HG02973 (cell line): Measurements from ENCODE around the gene DSP.

Experiments used
- ATAC-seq: cut with Tn5 transposase; IDR thresholded peaks from one replicate; pipeline ENCODE4 v1.9.1; 2021; ENCODE audit warnings: moderate library complexity; ENCODE audit not compliant: unreplicated experiment

DSP gene

DNA sequence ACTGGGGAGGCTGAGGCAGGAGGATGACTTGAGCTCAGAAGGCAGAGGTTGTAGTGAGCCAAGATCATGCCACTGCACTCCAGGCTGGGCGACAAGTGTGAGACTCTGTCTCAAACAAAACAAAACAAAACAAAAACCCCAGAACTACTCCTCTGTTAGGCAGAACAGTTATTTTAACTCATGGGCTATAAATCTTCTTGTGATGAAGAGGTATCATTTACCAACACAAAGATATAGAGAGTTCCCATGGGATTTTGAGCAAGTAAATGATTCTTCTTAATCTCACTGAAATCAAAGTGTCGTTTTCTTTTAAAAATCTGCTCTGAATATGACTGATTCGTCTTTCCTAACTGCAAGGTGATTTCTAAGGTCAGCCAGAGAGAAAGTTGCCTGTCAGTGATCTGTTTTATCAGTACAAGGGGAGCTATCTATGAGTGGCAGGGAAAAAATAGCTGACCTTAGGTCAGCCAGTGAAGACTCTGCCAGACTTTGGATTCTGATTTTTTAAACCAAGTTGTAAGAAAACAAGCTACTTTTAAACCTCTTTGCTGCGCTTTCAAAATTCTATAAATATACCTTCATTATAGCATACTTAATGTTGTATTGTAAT, 3.8 kb upstream of the DSP start:
- ATAC-seq, result no peak

DNA sequence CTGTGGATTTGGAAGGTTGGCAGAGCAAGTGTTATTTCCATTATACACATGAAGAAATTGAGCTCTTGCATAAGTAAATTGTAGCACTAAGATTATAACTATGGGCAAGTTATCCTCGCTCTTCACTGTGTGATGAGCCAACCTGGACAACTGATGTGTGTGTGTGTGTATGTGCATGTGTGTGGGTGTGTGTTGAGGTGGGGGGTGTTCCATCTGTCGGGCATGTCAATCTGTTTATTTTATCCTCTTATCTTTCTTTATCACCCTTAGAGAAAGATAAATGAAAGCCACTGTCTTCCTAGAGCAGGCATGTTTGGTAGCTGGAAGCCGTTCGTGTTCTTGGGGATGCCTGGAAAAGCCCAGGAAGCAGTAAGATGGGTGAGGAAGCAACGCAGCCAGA, 3.0 kb upstream of the DSP start:
- no peak for ATAC-seq

DNA sequence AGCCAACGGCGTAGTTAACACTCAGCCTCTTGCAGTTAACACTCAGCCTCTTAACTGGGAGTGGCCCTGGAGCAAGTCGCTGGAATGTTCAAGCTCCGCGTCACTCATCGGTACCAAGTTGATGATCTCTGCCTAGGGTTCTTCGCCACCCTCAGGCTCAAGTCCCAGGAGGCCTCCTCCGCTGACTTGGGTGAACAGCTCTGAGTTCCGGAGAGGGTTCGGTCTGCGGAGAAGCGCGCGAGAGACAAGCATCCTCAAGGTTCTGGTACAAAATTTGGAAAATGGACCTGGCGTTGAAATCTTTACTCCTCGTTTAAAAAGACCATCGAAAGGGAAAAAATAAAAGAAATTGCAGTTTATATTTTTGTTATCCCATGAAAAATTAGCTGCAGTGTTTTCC, 876 bp upstream of the DSP start:
- no peak for ATAC-seq

DNA sequence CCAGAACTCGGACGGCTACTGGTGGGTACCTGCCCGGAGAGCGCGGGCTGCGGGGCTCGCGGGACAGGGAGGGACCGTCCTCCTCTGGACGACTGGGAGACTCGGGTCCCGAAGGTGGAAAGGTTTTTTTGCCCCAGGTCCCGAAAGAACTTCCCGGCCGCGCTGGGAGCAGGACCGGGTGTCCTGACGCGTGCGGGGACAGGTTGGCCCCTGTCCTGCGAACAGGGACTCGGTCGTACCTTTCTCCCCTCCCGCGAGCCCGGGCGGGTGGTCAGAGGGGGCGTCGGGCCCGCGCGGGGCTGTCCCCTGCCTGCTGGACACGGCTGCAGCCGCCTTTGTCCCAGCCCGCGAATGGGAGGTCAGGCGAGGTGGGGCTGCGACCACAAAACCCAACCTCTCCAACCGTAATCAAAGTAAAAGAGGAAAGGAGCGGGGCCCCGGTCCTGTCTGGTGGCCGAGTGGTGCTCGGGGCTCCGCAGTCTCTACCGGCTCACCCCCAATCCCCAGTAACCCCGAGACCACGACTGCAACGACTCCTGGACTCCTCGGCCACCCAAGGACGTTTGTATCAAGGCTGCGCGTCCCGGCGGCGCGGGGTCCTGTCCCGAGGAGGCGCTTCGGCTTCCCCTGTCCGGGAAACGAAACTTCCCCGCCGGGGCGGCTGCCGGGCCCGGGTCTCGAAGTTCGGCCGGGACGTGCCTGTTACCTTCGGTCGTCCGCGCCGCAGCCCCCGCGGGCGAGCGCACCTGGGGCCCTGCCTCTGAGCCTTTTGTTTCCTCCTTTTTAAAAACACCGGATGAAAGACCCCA, 798 bp downstream of the DSP start:
- ATAC-seq, result no peak

DNA sequence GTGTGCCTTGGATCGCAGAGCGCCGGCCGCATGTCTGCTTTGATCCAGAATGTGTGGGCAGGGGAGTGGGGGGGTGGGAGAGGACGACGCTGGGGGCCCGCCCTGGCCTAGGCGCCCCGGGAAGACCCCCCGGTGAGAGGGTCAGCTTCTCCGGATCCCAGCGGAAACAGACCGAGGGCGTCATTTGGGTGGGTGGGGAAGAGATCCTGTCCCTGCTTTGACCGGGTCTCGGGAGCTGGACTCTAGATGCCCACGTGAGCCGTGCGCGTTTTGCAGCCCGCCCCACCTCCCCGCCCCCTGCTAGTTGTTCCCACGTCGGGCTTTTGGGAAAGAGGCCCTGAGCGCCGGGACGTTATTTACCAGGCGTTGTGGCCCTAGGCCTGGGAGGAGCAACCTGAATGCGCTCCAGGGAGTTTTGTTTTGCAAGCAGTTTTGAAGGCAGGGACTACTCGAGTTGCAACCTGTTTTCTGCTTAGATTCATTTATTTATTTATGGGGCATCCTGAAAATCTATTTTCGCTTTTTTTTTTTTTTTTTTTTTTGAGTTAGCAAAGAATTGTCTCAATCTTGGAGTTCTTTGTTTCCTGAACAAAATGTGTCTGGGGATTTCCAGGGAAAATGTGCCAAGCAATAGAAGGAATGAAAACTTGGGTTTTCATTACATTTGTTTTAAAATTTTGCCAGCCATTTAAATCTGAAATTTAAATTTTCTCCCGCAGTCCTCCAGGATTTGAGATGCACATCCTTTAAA, 1.6 kb downstream of the DSP start:
- no peak for ATAC-seq

DNA sequence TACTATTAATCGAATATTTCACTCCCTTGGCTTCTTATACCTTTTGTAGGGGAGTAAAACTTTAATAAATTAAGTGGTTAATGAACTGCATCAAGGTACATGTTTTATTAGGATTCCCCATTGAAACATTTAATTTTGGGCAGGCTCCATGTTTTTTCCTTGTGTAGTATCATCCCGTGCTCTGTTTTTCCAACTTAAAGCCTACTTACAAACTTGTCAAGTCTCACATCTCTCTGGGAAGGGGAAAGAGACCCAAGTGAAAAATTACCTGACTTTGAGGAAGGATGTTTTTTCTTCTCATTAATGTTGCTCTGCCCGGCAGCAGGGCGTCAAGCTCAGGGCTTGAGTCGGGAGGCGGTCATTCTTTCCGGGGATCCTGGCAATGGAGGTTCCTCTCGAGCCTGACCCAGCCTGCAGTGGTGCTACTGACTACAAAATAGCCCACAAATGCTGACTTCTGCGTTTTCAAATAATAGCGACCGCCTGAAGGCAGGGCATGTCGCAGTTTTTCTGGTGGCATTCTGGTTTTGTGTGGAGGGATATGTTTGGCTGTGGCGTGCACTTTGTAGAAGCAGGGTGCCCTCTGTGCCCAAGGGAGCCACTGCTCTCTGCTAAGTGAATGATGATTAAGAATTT, 2.4 kb downstream of the DSP start:
- no peak for ATAC-seq

DNA sequence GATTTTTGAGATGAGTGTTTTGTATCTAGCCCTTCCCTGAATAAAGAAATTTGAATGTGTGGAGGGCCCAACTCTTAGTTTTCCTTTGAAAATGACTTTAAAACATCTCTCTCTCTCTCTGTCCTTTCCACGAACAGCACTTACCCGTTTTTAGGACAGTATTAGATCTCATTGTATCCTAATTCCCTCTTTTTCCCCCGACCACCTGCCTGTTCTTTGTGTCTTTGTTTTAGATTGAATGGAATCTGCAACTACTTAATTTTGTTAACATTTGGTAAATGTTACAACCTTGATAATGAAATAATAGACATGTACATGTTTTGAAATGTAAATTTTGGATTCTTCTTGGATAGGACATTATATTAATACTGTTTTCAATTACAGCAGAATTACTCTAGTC, 3.1 kb downstream of the DSP start:
- no peak for ATAC-seq

DNA sequence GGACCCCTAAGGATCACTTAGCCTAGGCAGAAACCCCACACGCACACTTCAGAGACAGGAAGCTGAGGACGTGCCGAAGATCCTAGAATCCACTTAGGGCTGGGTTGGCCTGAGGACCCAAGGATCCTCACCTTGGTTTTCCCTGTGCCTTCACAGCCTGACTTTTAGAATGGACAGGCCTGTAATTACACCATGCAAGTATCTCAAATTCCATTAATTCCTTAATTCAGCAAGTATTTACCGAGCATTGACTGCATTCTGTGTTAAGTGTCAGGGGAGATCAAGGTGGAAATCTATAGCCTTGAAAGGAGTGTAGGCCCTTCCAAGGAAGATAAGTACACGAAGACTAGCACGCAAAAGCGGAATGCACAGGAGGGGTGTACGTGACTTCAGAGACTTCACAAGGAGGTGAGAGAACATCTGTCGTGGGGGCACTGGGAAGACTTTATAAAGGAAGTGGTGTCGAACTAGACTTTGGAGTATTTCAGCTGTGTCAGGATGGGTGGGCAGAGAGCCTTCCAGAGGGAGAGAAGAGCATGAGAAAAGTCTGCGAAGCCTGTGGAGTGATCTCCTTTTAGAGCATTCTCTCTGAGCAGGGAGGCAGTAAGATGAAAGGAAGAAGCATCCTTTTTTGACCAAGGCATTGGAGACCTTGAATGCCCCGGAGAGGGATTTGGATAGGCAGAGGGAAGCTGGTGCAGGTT, 4.0 kb downstream of the DSP start:
- no peak for ATAC-seq

DNA sequence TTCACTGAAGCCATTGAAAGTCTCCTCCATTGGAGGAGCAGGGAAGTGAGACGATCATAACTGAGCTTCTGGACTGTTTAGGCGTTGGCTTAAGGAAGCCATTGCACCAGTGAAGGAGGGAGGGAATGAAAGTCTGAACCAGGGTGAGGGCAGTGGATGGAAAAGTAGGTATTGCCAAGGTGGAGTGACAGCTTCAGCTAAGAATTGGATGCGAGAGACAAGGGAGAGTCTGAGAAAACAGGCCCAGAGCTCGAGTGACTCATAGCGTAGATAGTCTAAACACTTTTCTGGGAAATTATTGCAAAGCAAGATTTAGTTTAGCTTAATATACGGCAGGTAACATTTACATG, 4.5 kb downstream of the DSP start:
- no peak for ATAC-seq

DNA sequence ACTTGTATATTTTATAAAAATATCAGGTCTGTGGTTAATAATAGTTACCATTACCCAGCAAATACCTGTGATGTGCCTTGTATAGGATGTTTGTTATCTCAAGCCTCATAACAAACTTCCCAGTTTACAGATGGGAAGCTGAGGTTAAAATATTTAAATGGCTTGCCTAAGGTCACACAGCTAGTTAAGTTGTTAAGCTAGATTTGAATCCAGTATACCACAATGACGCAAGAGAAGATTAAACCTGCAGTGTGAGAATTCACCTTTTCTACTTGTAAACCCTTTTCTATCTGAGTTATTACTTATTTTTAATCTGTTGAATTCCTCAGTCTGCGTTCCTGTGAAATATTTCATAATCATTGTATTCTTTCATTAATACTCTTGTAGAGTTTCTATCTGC, 4.9 kb downstream of the DSP start:
- ATAC-seq, result no peak

DNA sequence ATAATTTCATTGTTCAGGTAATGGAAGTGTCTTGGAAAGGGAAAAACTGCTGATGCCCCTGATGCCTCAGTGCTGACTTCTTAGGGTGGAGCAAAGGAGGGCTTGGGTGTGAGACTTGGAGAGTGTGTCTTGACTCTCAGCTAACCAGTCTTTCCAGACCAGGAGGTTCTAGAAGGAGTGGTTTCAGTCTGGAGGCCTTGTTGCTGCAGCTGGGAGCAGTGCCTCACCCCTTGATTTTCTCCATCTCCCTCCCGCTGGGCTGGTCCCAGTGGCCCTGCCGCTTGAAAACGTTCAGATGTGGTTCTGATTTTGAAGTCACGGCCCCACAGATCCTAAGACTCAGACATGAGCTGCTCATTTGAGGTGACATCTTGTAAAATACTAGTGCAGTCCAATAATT, 5.4 kb downstream of the DSP start:
- ATAC-seq, result no peak

DNA sequence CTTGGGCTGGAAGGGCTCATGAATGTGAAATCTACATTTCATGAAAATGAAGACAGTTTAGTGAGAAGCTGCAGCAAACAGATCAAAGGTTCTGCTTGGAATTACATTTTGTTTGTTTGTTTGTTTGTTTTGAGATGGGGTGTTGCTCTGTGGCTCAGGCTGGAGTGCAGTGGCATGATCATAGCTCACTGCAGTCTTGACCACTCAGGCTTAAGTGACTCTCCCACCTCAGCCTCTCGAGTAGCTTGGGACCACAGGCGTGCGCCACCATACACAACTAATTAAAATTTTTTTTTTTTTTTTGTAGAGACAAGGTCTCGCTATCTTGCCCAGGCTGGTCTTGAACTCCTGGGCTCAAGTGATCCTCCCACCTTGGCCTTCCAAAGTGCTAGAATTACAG, 5.8 kb downstream of the DSP start:
- ATAC-seq, result no peak

DNA sequence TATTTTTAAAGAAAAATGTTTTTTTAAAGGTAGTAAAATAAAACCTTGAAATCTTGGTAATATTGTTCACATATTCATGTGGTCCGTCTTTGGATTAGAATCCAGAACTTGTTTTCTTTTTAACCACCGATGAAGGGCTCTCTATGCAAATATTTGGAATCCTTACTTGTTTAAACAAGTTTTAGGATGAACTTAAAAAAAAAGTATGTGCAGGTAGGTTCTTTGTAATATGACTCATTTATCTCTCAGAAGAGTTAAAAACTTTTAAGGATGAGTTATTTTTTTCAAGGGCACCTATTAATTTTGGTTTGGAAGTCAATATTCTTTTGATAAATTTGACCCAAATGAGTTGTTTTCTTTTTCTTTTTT, 8.9 kb downstream of the DSP start:
- no peak for ATAC-seq

DNA sequence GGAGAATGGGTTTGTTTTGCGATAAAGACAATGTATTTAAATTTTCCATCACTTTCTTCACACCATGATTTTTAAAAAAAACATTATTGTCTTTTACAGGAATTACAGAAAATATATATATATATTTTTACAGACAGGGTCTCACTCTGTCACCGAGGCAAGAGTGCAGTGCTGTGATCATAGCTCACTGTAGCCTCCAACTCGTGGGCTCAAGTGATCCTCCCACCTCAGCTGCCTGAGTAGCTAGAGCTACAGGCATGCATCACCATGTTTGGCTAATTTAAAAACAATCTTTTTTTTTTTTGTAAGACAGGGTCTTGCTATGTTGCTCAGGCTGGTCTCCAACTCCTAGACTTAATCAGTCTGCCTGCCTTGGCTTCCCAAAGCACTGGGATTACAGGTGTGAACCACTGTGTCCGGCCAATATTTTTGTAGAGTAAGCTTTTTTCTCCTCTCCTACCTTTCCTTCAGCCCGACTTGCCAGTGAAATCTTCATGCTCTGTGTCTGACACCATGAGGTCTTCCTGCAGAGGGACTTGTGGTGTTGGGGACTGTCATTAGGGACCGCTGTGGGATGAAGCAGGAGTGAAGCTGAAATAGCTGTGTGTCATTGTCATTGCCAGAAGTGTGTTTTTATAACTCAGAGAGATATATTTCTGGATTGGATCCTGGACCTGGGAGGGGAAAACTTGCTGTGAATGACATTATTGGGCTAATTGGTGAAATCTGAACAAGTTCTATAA, 13.2 kb downstream of the DSP start:
- no peak for ATAC-seq

DNA sequence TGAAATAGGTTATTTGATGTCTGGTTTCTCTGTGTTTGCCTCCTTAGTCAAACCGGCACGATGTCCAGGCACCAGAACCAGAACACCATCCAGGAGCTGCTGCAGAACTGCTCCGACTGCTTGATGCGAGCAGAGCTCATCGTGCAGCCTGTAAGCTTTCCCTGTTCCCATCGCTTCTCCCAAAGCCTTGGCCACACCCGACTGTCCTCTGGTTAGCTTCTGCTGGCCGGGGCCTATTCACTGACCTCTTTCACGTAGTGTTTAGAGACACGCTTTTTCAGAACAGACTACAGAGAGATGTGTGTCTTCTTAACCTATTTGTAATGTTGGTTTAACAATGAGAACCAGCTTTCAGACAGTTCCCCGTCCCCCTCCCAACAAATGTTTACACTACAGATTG, 14.2 kb downstream of the DSP start:
- no peak for ATAC-seq

DNA sequence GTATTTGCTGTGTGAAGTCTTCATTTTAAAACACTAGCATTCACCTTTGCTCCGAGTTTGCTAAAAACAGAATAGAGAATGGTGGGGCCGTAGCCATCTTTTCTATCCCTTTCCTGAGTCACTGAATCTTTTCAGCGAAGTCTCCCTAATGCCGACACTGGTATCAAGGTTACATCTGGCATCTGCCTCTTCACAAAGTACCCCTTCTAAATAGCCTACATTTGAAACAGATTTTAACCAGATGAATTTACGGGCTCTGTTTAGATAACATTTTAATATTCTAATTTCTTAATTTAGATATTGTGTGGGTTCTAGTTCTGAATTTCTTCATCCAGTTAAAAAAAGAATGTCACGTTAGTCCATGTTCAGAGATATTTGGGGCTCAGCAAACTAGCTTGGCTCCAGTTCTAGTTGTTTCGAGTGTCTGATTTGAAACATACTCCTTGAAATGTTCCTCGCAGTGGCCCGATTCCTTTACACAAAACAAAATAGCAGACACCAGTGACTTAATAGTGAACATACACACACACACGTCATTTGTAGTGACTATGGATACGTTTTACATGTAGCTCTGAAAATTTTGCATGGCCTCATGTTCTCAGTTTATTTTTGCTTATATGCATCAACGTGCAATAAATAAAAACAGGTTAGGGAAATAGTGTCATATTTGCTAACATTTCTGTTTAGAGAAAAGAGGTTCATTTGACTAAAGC, 15.1 kb downstream of the DSP start:
- ATAC-seq, result no peak

DNA sequence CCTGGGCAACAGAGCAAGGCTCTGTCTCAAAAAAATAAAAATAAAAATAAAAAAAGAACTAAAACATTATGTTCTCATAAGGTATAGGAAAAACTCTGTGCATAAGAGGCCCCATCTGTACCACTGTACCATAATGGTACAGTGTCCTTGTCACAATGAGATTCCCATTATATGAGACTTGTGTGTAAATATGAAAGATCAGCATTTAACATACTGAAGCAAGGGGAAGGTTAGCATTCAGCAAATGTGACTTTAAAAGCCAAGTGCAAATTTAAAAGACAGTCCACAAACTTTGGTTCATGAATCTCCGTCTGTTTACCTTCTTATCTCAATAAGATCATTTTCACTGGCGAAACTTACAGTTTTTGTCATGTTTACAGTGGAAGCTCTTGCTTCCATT, 16.2 kb downstream of the DSP start:
- no peak for ATAC-seq

DNA sequence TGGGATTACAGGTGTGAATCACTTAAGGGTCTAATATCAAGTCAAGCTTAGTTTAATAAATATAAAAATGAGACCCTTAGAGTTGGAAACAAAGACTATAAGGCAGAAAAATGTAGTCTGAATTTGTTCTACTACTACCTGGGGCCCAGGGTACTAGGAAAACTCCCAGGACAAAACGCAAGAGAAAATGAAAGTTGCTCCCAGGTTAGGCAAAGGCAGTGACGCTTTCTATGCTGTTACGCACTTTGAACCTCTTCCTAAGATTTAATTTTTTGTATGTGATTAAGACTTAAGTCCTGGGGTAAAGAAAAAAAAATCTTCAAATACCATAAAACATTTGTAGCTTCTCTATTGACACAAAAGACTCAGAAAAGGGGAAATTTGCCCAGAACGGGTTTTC, 17.3 kb downstream of the DSP start:
- no peak for ATAC-seq

DNA sequence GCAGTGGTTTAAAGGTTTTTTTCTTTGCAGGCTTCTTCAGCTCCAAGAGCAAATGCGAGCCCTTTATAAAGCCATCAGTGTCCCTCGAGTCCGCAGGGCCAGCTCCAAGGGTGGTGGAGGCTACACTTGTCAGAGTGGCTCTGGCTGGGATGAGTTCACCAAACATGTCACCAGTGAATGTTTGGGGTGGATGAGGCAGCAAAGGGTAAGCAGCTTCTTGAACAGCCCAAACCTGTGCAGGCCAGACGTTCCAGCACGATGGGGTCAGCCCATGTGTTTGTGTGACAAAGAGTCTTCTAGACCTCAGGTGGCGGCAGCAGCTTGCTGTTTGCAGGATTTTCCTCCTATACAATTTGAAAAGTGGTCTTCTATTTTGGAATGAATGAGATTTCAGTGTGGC, 17.7 kb downstream of the DSP start:
- no peak for ATAC-seq
